ENCODE data around the gene C12orf57.
"Not testable (repeated sequence)": the region's sequence is repeated elsewhere in the genome, so short reads cannot be mapped to it uniquely, and the experiment has no call there.

C12orf57 gene

GRCh38 chr12:6943722-6944380 lies at the start of gene C12orf57, which contains the start of gene RNU7-1:
Gene C12orf57 (plus strand): TSS chr12:6944022. CDS start chr12:6944122, 100 bp downstream.
Gene RNU7-1 (plus strand): TSS chr12:6943816.
- DNase-seq, result peak; percentile 89

- DNase-seq, result no peak
These were observed 49.5 kb upstream of the C12orf57 start for GRCh38 chr12:6894321-6894720.

- no peak for DNase-seq
These were observed 46.9 kb upstream of the C12orf57 start for GRCh38 chr12:6896846-6897435.

- DNase-seq, result no peak
These were observed 44.4 kb upstream of the C12orf57 start for GRCh38 chr12:6899427-6899826.

- DNase-seq, result peak; percentile 44
These were observed 43.8 kb upstream of the C12orf57 start for GRCh38 chr12:6899837-6900519.

- no peak for DNase-seq
These were observed 41.4 kb upstream of the C12orf57 start for GRCh38 chr12:6902448-6902847.

- DNase-seq, result no peak
These were observed 40.1 kb upstream of the C12orf57 start for GRCh38 chr12:6903722-6904121.

GRCh38 chr12:6904280-6905276 lies 39.2 kb upstream of the C12orf57 start, which contains the start of gene LRRC23:
Gene LRRC23 (plus strand): TSS chr12:6904822. CDS start chr12:6905634, 812 bp downstream.
- peak; percentile 99 for DNase-seq

- no peak for DNase-seq
These were observed 38.3 kb upstream of the C12orf57 start for GRCh38 chr12:6905414-6906040.

GRCh38 chr12:6908141-6908540 lies 35.7 kb upstream of the C12orf57 start:
- not testable (repeated sequence) for DNase-seq

GRCh38 chr12:6909421-6910145 lies 34.2 kb upstream of the C12orf57 start:
- DNase-seq, result no peak

GRCh38 chr12:6912164-6912935 lies 31.5 kb upstream of the C12orf57 start:
- DNase-seq, result no peak

GRCh38 chr12:6914246-6914946 lies 29.4 kb upstream of the C12orf57 start, which contains the start of gene ENO2:
Gene ENO2 (plus strand): TSS chr12:6914580. CDS start chr12:6915833, 1,253 bp downstream.
- DNase-seq, result peak; percentile 88

- DNase-seq, result no peak
These were observed 28.7 kb upstream of the C12orf57 start for GRCh38 chr12:6914947-6915788.

GRCh38 chr12:6915789-6916285 lies 28.0 kb upstream of the C12orf57 start:
- no peak for DNase-seq

GRCh38 chr12:6916426-6917200 lies 27.2 kb upstream of the C12orf57 start:
- DNase-seq, result no peak

- DNase-seq, result no peak
These were observed 26.2 kb upstream of the C12orf57 start for GRCh38 chr12:6917491-6918231.

Data from CD4-positive, alpha-beta T cell treated with Interleukin-10 for 1 hour (primary cell).